ENCODE measurements around the gene ANKRD11. TPM values are rescaled to one million over a fixed set of nuclear protein-coding genes. Genes with fewer than 3 reads are reported as not detected.

Gene ANKRD11
- total RNA-seq, 2 donors from 2014 or later, result 130 to 165 TPM

GRCh38 chr16:89242795-89243200 lies 247.6 kb downstream of the ANKRD11 start:
- Mint-ChIP-seq H3K9me3 (no peaks in the 10 kb centered on the region), H3K27ac (peak overlapping the region in 1 of 2 donors; percentile 24), H3K36me3 (peaks cover 0 to 14% of the 10 kb centered on the region in 2 donors)
- DNase-seq (ENCODE audit: low spot score in 2 of 2) (no peak), ATAC-seq (no peak)

GRCh38 chr16:89241187-89242007 lies 249.0 kb downstream of the ANKRD11 start:
- H3K27ac Mint-ChIP-seq, result peak overlapping the region; percentile 96 to 99
- ATAC-seq (peak; percentile 85), DNase-seq (ENCODE audit: low spot score in 2 of 2) (peak; percentile 68 to 86)
- peaks cover 0 to 14% of the 10 kb centered on the region in 2 donors for H3K36me3 Mint-ChIP-seq
- no peaks in the 10 kb centered on the region for H3K9me3 Mint-ChIP-seq

GRCh38 chr16:89237733-89238132 lies 252.6 kb downstream of the ANKRD11 start:
- ATAC-seq (no peak), DNase-seq (ENCODE audit: low spot score in 2 of 2) (no peak)
- peaks cover 0 to 24% of the 10 kb centered on the region in 2 donors for H3K36me3 Mint-ChIP-seq
- no peaks in the 10 kb centered on the region for H3K9me3 Mint-ChIP-seq
- no peak overlapping the region for H3K27ac Mint-ChIP-seq

GRCh38 chr16:89233678-89234490 lies 256.5 kb downstream of the ANKRD11 start:
- peaks cover 21 to 34% of the 10 kb centered on the region in 2 donors for H3K36me3 Mint-ChIP-seq
- no peak for ATAC-seq
- DNase-seq (ENCODE audit: low spot score in 2 of 2), result no peak
- H3K9me3 Mint-ChIP-seq, result peaks cover 2 to 3% of the 10 kb centered on the region in 2 donors
- H3K27ac Mint-ChIP-seq, result no peak overlapping the region

- Mint-ChIP-seq H3K9me3 (peaks cover 10 to 18% of the 10 kb centered on the region in 2 donors), H3K36me3 (peaks cover 39 to 52% of the 10 kb centered on the region in 2 donors), H3K27ac (no peak overlapping the region)
- no peak for DNase-seq (ENCODE audit: low spot score in 2 of 2)
- ATAC-seq, result no peak
These were observed 258.3 kb downstream of the ANKRD11 start for GRCh38 chr16:89232107-89232506.

GRCh38 chr16:89230255-89230654 lies 260.1 kb downstream of the ANKRD11 start:
- ATAC-seq, result no peak
- no peak for DNase-seq (ENCODE audit: low spot score in 2 of 2)
- Mint-ChIP-seq H3K27ac (no peak overlapping the region), H3K9me3 (peaks cover 15 to 24% of the 10 kb centered on the region in 2 donors), H3K36me3 (peaks cover 55 to 69% of the 10 kb centered on the region in 2 donors)

- H3K27ac Mint-ChIP-seq, result no peak overlapping the region
- peaks cover 52 to 54% of the 10 kb centered on the region in 2 donors for H3K36me3 Mint-ChIP-seq
- no peak for DNase-seq (ENCODE audit: low spot score in 2 of 2)
- ATAC-seq, result no peak
- H3K9me3 Mint-ChIP-seq, result peaks cover 15 to 24% of the 10 kb centered on the region in 2 donors
These were observed 265.7 kb downstream of the ANKRD11 start for GRCh38 chr16:89224665-89225064.

- H3K36me3 Mint-ChIP-seq, result peaks cover 40% of the 10 kb centered on the region in 2 donors
- peaks cover 5 to 12% of the 10 kb centered on the region in 2 donors for H3K9me3 Mint-ChIP-seq
- ATAC-seq, result no peak
- DNase-seq (ENCODE audit: low spot score in 2 of 2), result no peak
- H3K27ac Mint-ChIP-seq, result no peak overlapping the region
These were observed 267.4 kb downstream of the ANKRD11 start for GRCh38 chr16:89222931-89223330.

GRCh38 chr16:89221604-89222003 lies 268.8 kb downstream of the ANKRD11 start:
- ATAC-seq (no peak), DNase-seq (ENCODE audit: low spot score in 2 of 2) (no peak)
- peaks cover 1 to 2% of the 10 kb centered on the region in 2 donors for H3K9me3 Mint-ChIP-seq
- H3K36me3 Mint-ChIP-seq, result peaks cover 27 to 32% of the 10 kb centered on the region in 2 donors
- H3K27ac Mint-ChIP-seq, result no peak overlapping the region

- DNase-seq (ENCODE audit: low spot score in 2 of 2) (no peak), ATAC-seq (no peak)
- no peaks in the 10 kb centered on the region for H3K9me3 Mint-ChIP-seq
- peaks cover 6 to 12% of the 10 kb centered on the region in 2 donors for H3K36me3 Mint-ChIP-seq
- peak overlapping the region in 1 of 2 donors; percentile 29 for H3K27ac Mint-ChIP-seq
These were observed 271.0 kb downstream of the ANKRD11 start for GRCh38 chr16:89219365-89219764.

Other genes with a start within 250 kb of the ANKRD11 start
- 100 to 1,000 TPM in 1 of 2 donors, 10 to 100 TPM in 1; 97.7 to 114 TPM for gene SPG7, start 17.8 kb upstream of the ANKRD11 start, total RNA-seq
- 1,000 to 10,000 TPM; 2,832 to 2,975 TPM for gene RPL13, start 70.1 kb upstream of the ANKRD11 start, total RNA-seq
- 10 to 100 TPM in 1 of 2 donors, 1 to 10 TPM in 1; 2.8 to 28.2 TPM for gene CPNE7, start 85.2 kb upstream of the ANKRD11 start, total RNA-seq
- not detected for gene DPEP1, start 123.1 kb upstream of the ANKRD11 start, total RNA-seq
- gene CHMP1A, start 167.1 kb upstream of the ANKRD11 start, total RNA-seq, result 10 to 100 TPM; 61.0 to 73.4 TPM
- 10 to 100 TPM in 1 of 2 donors, 1 to 10 TPM in 1; 8.0 to 18.2 TPM for gene SPATA33, start 167.3 kb upstream of the ANKRD11 start, total RNA-seq
- 100 to 1,000 TPM in 1 of 2 donors, 10 to 100 TPM in 1; 97.3 to 151 TPM for gene CDK10, start 196.1 kb upstream of the ANKRD11 start, total RNA-seq
- gene SPATA2L, start 211.1 kb upstream of the ANKRD11 start, total RNA-seq, result 1 to 10 TPM; 1.3 to 7.0 TPM
- gene VPS9D1, start 230.3 kb upstream of the ANKRD11 start, total RNA-seq, result 1 to 10 TPM; 2.2 to 2.4 TPM
- gene ZNF276, start 231.0 kb upstream of the ANKRD11 start, total RNA-seq, result 10 to 100 TPM; 18.1 to 28.3 TPM